Vagina (tissue), 2 donors: ENCODE data around the gene OTUD4. TPM values are rescaled to one million over a fixed set of nuclear protein-coding genes. Genes with fewer than 3 reads are reported as not detected.

Source experiments
- DNase-seq, 2 donors: peaks; one replicate each; pipeline ENCODE4 v3.0.0-alpha.2; 2017; ENCODE audit errors: extremely low spot score in 2 of 2
- H3K27ac ChIP-seq: fragments of 200-600 bp; sonication (generic); one replicate; pipeline ENCODE4 v1.5.1; 2019
- H3K27me3 ChIP-seq: fragments of 200-600 bp; sonication (generic); one replicate; pipeline ENCODE4 v1.5.1; 2019
- H3K36me3 ChIP-seq, 2 donors: fragments of 200-600 bp; sonication (generic); one replicate each; pipeline ENCODE4 v1.5.1; 2017 to 2019
- H3K4me1 ChIP-seq: fragments of 200-600 bp; sonication (generic); one replicate; pipeline ENCODE4 v1.5.1; 2019
- H3K4me3 ChIP-seq, 2 donors: fragments of 200-600 bp; sonication (generic); 1 replicate in 1 of 2; 2 replicates in 1 of 2; pipeline ENCODE4 v1.5.1; 2016 to 2019
- H3K9me3 ChIP-seq: fragments of 200-600 bp; sonication (generic); one replicate; pipeline ENCODE4 v1.5.1; 2019
- CTCF ChIP-seq, 3 experiments: fragments of 450-650 bp in 2 of 3; fragments of 200-600 bp in 1 of 3; sonication (generic) in 1 of 3; IDR thresholded peaks; one replicate each; pipeline ENCODE4 v1.5.1; 2017 to 2019; ENCODE audit warnings: antibody characterized with exemption in 3 of 3, mild to moderate bottlenecking in 2 of 3, moderate library complexity in 2 of 3
- POLR2A ChIP-seq, 2 donors: fragments of 450-650 bp; IDR thresholded peaks; one replicate each; pipeline ENCODE4 v1.6.1; 2017; ENCODE audit warnings: antibody characterized with exemption in 2 of 2, mild to moderate bottlenecking in 2 of 2, moderate library complexity in 2 of 2
- POLR2AphosphoS5 ChIP-seq, 2 donors: sonication (generic); formaldehyde crosslinking; IDR thresholded peaks; one replicate each; pipeline ENCODE4 v1.9.0; 2017; ENCODE audit warnings: antibody characterized with exemption in 2 of 2, mild to moderate bottlenecking in 2 of 2, low read depth in 1 of 2; ENCODE audit not compliant: insufficient read depth in 1 of 2
- intact Hi-C: fragments of 100-400 bp; cut with DNase I; formaldehyde crosslinking; loops from one replicate; pipeline ENCODE4 v1.15.1; 2023
- total RNA-seq: library from RNA; depleted of rRNA; stranded (reverse); fragments of >200 nt; gene quantifications from one replicate; pipeline ENCODE4 v1.2.3, GENCODE V29; 2016

OTUD4 gene
- total RNA-seq, 1 donor from 2014 or later, result 34.4 TPM

GRCh38 chr4:145099653-145100052, 80.7 kb downstream of the OTUD4 start:
- no peak for TF ChIP-seq POLR2AphosphoS5 (IDR thresholded peaks at IDR 0.05; ENCODE audit: insufficient read depth in 1 of 2, low read depth in 1 of 2)
- no peak for TF ChIP-seq POLR2A (IDR thresholded peaks at IDR 0.05)
- no peak for TF ChIP-seq CTCF (IDR thresholded peaks at IDR 0.05)
- Histone ChIP-seq H3K9me3 (no peaks in the 10 kb centered on the region), H3K27me3 (no peaks in the 10 kb centered on the region), H3K36me3 (peaks cover 0 to 16% of the 10 kb centered on the region in 2 donors), H3K4me3 (peak overlapping the region; percentile 77 to 91), H3K4me1 (peaks cover 55% of the 10 kb centered on the region), H3K27ac (no peak overlapping the region)
- DNase-seq, result no peak
- intact Hi-C loops, result no loop called here

GRCh38 chr4:145098675-145099037, 81.7 kb downstream of the OTUD4 start:
- TF ChIP-seq CTCF (IDR thresholded peaks at IDR 0.05), result no peak
- TF ChIP-seq POLR2A (IDR thresholded peaks at IDR 0.05), result no peak
- TF ChIP-seq POLR2AphosphoS5 (IDR thresholded peaks at IDR 0.05; ENCODE audit: insufficient read depth in 1 of 2, low read depth in 1 of 2), result no peak
- no peak for DNase-seq
- H3K9me3 ChIP-seq, result no peaks in the 10 kb centered on the region
- intact Hi-C loops, result no loop called here
- H3K4me1 ChIP-seq, result peaks cover 55% of the 10 kb centered on the region
- no peaks in the 10 kb centered on the region for H3K27me3 ChIP-seq
- peak overlapping the region; percentile 90 for H3K27ac ChIP-seq
- H3K4me3 ChIP-seq, result peak overlapping the region; percentile 77 to 91
- peaks cover 0 to 26% of the 10 kb centered on the region in 2 donors for H3K36me3 ChIP-seq

- peak in 1 of 2 donors; percentile 97 for DNase-seq
- Histone ChIP-seq H3K4me1 (peaks cover 55% of the 10 kb centered on the region), H3K27me3 (no peaks in the 10 kb centered on the region), H3K9me3 (no peaks in the 10 kb centered on the region), H3K27ac (peak within 1 kb of the TSS; percentile 90), H3K36me3 (peaks cover 0 to 30% of the 10 kb centered on the region in 2 donors), H3K4me3 (peak within 1 kb of the TSS; percentile 77 to 91)
- TF ChIP-seq POLR2AphosphoS5 (IDR thresholded peaks at IDR 0.05; ENCODE audit: insufficient read depth in 1 of 2, low read depth in 1 of 2) (peak; percentile 92 to 96), CTCF (IDR thresholded peaks at IDR 0.05) (no peak), POLR2A (IDR thresholded peaks at IDR 0.05) (peak in 1 of 2 donors; percentile 51)
- intact Hi-C loops, result no loop called here
Observed at GRCh38 chr4:145097821-145098674, 82.3 kb downstream of the OTUD4 start, which contains the start of the genes ABCE1 and ANAPC10. ABCE1 (plus strand) TSS chr4:145098311; CDS start chr4:145104413, 6,102 bp downstream. ANAPC10 (minus strand) TSS chr4:145098196; CDS start chr4:145096099, 2,097 bp downstream.

GRCh38 chr4:145097331-145097820, 83.0 kb downstream of the OTUD4 start:
- no peaks in the 10 kb centered on the region for H3K27me3 ChIP-seq
- H3K4me1 ChIP-seq, result peaks cover 51% of the 10 kb centered on the region
- intact Hi-C loops, result no loop called here
- peak overlapping the region; percentile 90 for H3K27ac ChIP-seq
- no peak for DNase-seq
- H3K4me3 ChIP-seq, result peak overlapping the region; percentile 77 to 91
- TF ChIP-seq POLR2AphosphoS5 (IDR thresholded peaks at IDR 0.05; ENCODE audit: insufficient read depth in 1 of 2, low read depth in 1 of 2) (no peak), CTCF (IDR thresholded peaks at IDR 0.05) (no peak), POLR2A (IDR thresholded peaks at IDR 0.05) (no peak)
- H3K9me3 ChIP-seq, result no peaks in the 10 kb centered on the region
- peaks cover 0 to 34% of the 10 kb centered on the region in 2 donors for H3K36me3 ChIP-seq
